Sigmoid colon (tissue), 4 donors: Measurements from ENCODE around the gene COL23A1.

Experiments used
- EP300 ChIP-seq, 4 donors: sonication (generic); formaldehyde crosslinking; IDR thresholded peaks; one replicate each; pipeline ENCODE4 v1.6.1; 2017; ENCODE audit warnings: antibody characterized with exemption in 4 of 4
- POLR2AphosphoS5 ChIP-seq, 4 donors: sonication (generic); formaldehyde crosslinking; IDR thresholded peaks; one replicate each; pipeline ENCODE4 v1.6.1; 2017; ENCODE audit warnings: antibody characterized with exemption in 4 of 4
- TF ChIP-seq, protein P1 (sequence below), 4 experiments: fragments of 450-650 bp in 3 of 4; fragments of 200-600 bp in 1 of 4; IDR thresholded peaks; one replicate each; pipeline ENCODE4 v1.5.1; 2016 to 2019; ENCODE audit warnings: antibody characterized with exemption in 4 of 4, mild to moderate bottlenecking in 3 of 4, moderate library complexity in 2 of 4

DNA sequence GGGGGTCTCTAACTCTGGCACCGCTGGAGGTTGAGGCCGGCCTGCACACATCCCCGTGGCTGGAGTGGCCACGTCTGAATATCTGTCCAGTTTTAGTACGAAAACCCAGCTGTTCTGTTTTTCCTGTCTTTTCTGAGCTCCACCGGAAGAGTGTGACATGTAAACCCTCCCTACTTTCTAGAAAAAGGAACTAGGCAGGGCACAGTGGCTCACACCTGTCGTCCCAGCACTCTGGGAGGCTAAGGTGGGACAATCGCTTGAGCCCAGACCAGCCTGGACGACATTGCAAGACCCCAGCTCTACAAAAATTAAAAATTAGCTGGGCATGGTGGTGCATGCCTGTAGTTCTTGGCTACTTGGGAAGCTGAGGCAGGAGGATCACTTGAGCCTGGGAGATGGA, 349.4 kb downstream of the COL23A1 start:
- TF ChIP-seq, protein P1, sequence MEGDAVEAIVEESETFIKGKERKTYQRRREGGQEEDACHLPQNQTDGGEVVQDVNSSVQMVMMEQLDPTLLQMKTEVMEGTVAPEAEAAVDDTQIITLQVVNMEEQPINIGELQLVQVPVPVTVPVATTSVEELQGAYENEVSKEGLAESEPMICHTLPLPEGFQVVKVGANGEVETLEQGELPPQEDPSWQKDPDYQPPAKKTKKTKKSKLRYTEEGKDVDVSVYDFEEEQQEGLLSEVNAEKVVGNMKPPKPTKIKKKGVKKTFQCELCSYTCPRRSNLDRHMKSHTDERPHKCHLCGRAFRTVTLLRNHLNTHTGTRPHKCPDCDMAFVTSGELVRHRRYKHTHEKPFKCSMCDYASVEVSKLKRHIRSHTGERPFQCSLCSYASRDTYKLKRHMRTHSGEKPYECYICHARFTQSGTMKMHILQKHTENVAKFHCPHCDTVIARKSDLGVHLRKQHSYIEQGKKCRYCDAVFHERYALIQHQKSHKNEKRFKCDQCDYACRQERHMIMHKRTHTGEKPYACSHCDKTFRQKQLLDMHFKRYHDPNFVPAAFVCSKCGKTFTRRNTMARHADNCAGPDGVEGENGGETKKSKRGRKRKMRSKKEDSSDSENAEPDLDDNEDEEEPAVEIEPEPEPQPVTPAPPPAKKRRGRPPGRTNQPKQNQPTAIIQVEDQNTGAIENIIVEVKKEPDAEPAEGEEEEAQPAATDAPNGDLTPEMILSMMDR (IDR thresholded peaks at IDR 0.05): no peak
- TF ChIP-seq POLR2AphosphoS5 (IDR thresholded peaks at IDR 0.05) (no peak), EP300 (IDR thresholded peaks at IDR 0.05) (no peak)
